NCI-H1105 treated with DMSO at 0.1 percent for 48 hours (cell line): Measurements from ENCODE around the gene ADK.
"Not testable (repeated sequence)": the region's sequence is repeated elsewhere in the genome, so short reads cannot be mapped to it uniquely, and the experiment has no call there.

Source experiments
- DNase-seq: peaks from one replicate; lab custom pipeline; 2025; lab: John Stamatoyannopoulos, UW

ADK gene

GRCh38 chr10:74150990-74151878 is at the start of gene ADK:
Gene ADK (plus strand): TSS chr10:74151221. CDS start chr10:74151279, 58 bp downstream.
- DNase-seq: peak; percentile 90

- no peak for DNase-seq
Measured at GRCh38 chr10:74103560-74104258, 47.3 kb upstream of the ADK start.

- DNase-seq: no peak
Measured at GRCh38 chr10:74104480-74104879, 46.5 kb upstream of the ADK start.

GRCh38 chr10:74104996-74105395 is 46.0 kb upstream of the ADK start:
- DNase-seq: no peak

GRCh38 chr10:74107391-74107790 is 43.6 kb upstream of the ADK start:
- no peak for DNase-seq

GRCh38 chr10:74109452-74109851 is 41.6 kb upstream of the ADK start:
- DNase-seq: no peak

- no peak for DNase-seq
Measured at GRCh38 chr10:74110120-74110519, 40.9 kb upstream of the ADK start.

GRCh38 chr10:74111799-74112198 is 39.2 kb upstream of the ADK start:
- DNase-seq: no peak

- no peak for DNase-seq
Measured at GRCh38 chr10:74113546-74113945, 37.5 kb upstream of the ADK start.

GRCh38 chr10:74114041-74114448 is 37.0 kb upstream of the ADK start:
- no peak for DNase-seq

- no peak for DNase-seq
Measured at GRCh38 chr10:74117738-74118137, 33.3 kb upstream of the ADK start.

- no peak for DNase-seq
Measured at GRCh38 chr10:74118804-74119203, 32.2 kb upstream of the ADK start.

- DNase-seq: no peak
Measured at GRCh38 chr10:74120911-74121310, 30.1 kb upstream of the ADK start.

- DNase-seq: no peak
Measured at GRCh38 chr10:74121368-74121767, 29.7 kb upstream of the ADK start.

- DNase-seq: no peak
Measured at GRCh38 chr10:74122060-74122459, 29.0 kb upstream of the ADK start.

GRCh38 chr10:74123081-74123480 is 27.9 kb upstream of the ADK start:
- no peak for DNase-seq

- no peak for DNase-seq
Measured at GRCh38 chr10:74133923-74134820, 16.8 kb upstream of the ADK start.

GRCh38 chr10:74135452-74135851 is 15.6 kb upstream of the ADK start:
- DNase-seq: no peak

- no peak for DNase-seq
Measured at GRCh38 chr10:74137992-74138391, 13.0 kb upstream of the ADK start.

GRCh38 chr10:74138596-74138995 is 12.4 kb upstream of the ADK start:
- not testable (repeated sequence) for DNase-seq

- no peak for DNase-seq
Measured at GRCh38 chr10:74139981-74140380, 11.0 kb upstream of the ADK start.

GRCh38 chr10:74140553-74140952 is 10.5 kb upstream of the ADK start:
- no peak for DNase-seq
